HepG2 (cell line): ENCODE measurements around the gene CCN6. TPM values are rescaled to one million over a fixed set of nuclear protein-coding genes. Genes with fewer than 3 reads are reported as not detected.

ENCODE experiments used
- ATAC-seq: fragments of 200-7000 bp; cut with Tn5 transposase; 3 replicates; pipeline ENCODE4 v1.9.1; 2020; ENCODE audit warnings: mild to moderate bottlenecking, moderate library complexity
- BruUV-seq: library from RNA; stranded (reverse); fragments of 400-500 nt; replicated peaks from 2 replicates; lab custom pipeline; 2021; lab: Mats Ljungman, UMichigan
- CTCF ChIA-PET: fragments of 300-600 bp; formaldehyde crosslinking; extraction: SDS; loops from one replicate; lab custom pipeline; 2021; ENCODE audit warnings: low total read pairs, inconsistent platforms, low intra/inter-chr PET ratio; lab: Yijun Ruan, JAX
- POLR2A ChIA-PET: fragments of 350-600 bp; sonication (Branson Sonifier 250); formaldehyde crosslinking; loops from one replicate; lab custom pipeline; 2020; ENCODE audit warnings: antibody characterized with exemption, inconsistent platforms; lab: Yijun Ruan, JAX
- DNase-seq: peaks from one replicate; pipeline ENCODE4 v3.0.0-alpha.2; 2015; ENCODE audit warnings: low spot score
- FAIRE-seq: peaks from 3 replicates; lab custom pipeline; 2011; peaks lifted over from hg19 to GRCh38; lab: Jason Lieb, UNC
- H2AFZ ChIP-seq: one replicate; pipeline ENCODE4 v1.6.1; 2011; ENCODE audit warnings: low read length, inconsistent platforms
- H3K27ac ChIP-seq: fragments of 300-600 bp; 3 replicates; pipeline ENCODE4 v1.8.0; 2011; ENCODE audit warnings: mixed run types, mild to moderate bottlenecking, mixed read lengths, low read length, inconsistent platforms; ENCODE audit not compliant: insufficient read depth; ENCODE audit errors: extremely low read length
- H3K27me3 ChIP-seq, 2 experiments: fragments of 200-600 bp in 1 of 2; 2 replicates in 1 of 2; 3 replicates in 1 of 2; pipeline versions ENCODE4 v1.6.0 to v1.8.0; 2011; ENCODE audit warnings: low read length in 2 of 2, mild to moderate bottlenecking in 2 of 2, moderate library complexity in 2 of 2, inconsistent platforms in 1 of 2; ENCODE audit not compliant: insufficient read depth in 2 of 2, control insufficient read depth in 1 of 2
- H3K36me3 ChIP-seq, 2 experiments: fragments of 200-600 bp in 1 of 2; replicated peaks in 1 of 2; 2 replicates in 1 of 2; 3 replicates in 1 of 2; pipeline versions ENCODE4 v1.5.1 to v1.8.0; 2011; ENCODE audit warnings: low read length in 2 of 2, inconsistent platforms in 1 of 2; ENCODE audit not compliant: insufficient read depth in 2 of 2, control insufficient read depth in 1 of 2
- H3K4me1 ChIP-seq: 2 replicates; pipeline ENCODE4 v1.5.1; 2012; ENCODE audit warnings: low read length, inconsistent platforms; ENCODE audit not compliant: insufficient read depth
- H3K4me2 ChIP-seq: 2 replicates; pipeline ENCODE4 v1.6.0; 2011; ENCODE audit warnings: low read depth, low read length, inconsistent platforms
- H3K4me3 ChIP-seq, 3 experiments: fragments of 200-600 bp in 1 of 3; sonication (generic), shearing (Covaris generic) in 1 of 3; replicated peaks in 1 of 3; 2 replicates each; pipeline ENCODE4 v1.5.1; 2011 to 2016; ENCODE audit warnings: low read length in 3 of 3, inconsistent platforms in 2 of 3, low read depth in 2 of 3, mild to moderate bottlenecking in 2 of 3, control low read depth in 1 of 3, mixed read lengths in 1 of 3; ENCODE audit not compliant: insufficient read depth in 1 of 3
- H3K79me2 ChIP-seq: one replicate; pipeline ENCODE4 v1.6.1; 2011; ENCODE audit warnings: low read length, inconsistent platforms; ENCODE audit not compliant: insufficient read depth
- H3K9ac ChIP-seq: 2 replicates; pipeline ENCODE4 v1.6.0; 2011; ENCODE audit warnings: mild to moderate bottlenecking, low read depth, low read length, inconsistent platforms; ENCODE audit not compliant: insufficient read depth
- H3K9me3 ChIP-seq: 2 replicates; pipeline ENCODE4 v1.5.1; 2012; ENCODE audit warnings: mild to moderate bottlenecking, low read length
- H4K20me1 ChIP-seq: 2 replicates; pipeline ENCODE4 v1.6.0; 2011; ENCODE audit warnings: inconsistent platforms, mild to moderate bottlenecking, low read length, moderate library complexity; ENCODE audit not compliant: insufficient read depth
- BCL3 ChIP-seq: sonication (generic); formaldehyde crosslinking; IDR thresholded peaks from 2 replicates; pipeline ENCODE4 v1.5.1; 2020; ENCODE audit warnings: mild to moderate bottlenecking, missing genetic modification reagents, moderate library complexity
- DMAP1 ChIP-seq: IDR thresholded peaks from 2 replicates; pipeline ENCODE4 v1.6.1; 2016
- GABPB1 ChIP-seq: IDR thresholded peaks from 2 replicates; pipeline ENCODE4 v1.6.1; 2016; ENCODE audit warnings: mild to moderate bottlenecking, missing genetic modification reagents, moderate library complexity, missing compliant biosample characterization
- HMG20A ChIP-seq: IDR thresholded peaks from 2 replicates; pipeline ENCODE4 v1.6.1; 2016; ENCODE audit warnings: borderline replicate concordance
- KIAA2018 ChIP-seq: sonication (generic); formaldehyde crosslinking; IDR thresholded peaks from 2 replicates; pipeline ENCODE4 v1.5.0; 2020; ENCODE audit warnings: mild to moderate bottlenecking, missing genetic modification reagents, borderline replicate concordance
- NRL ChIP-seq: sonication (generic); formaldehyde crosslinking; IDR thresholded peaks from 2 replicates; pipeline ENCODE4 v1.5.0; 2020; ENCODE audit warnings: missing genetic modification reagents, mild to moderate bottlenecking, moderate library complexity, borderline replicate concordance
- POGK ChIP-seq: sonication (generic); formaldehyde crosslinking; conservative IDR thresholded peaks from 2 replicates; pipeline ENCODE4 v1.8.0; 2022; ENCODE audit warnings: mild to moderate bottlenecking, moderate library complexity, missing genetic modification reagents
- ZNF639 ChIP-seq: conservative IDR thresholded peaks from 2 replicates; pipeline ENCODE4 v1.6.1; 2018; ENCODE audit warnings: missing genetic modification reagents
- WGBS: methylation state at CpG from one replicate; pipeline ENCODE4 v1.1.6; 2017; ENCODE audit warnings: low lambda C conversion rate; 5-methylcytosine and 5-hydroxymethylcytosine counted together
- in situ Hi-C: cut with HindIII; loops from 2 replicates; pipeline ENCODE4 v1.10.0; 2017; ENCODE audit warnings: low pct_unique_long_range_greater_than_20kb; ENCODE audit not compliant: extremely low pct_ligation_motif_present
- intact Hi-C: fragments of 100-400 bp; cut with micrococcal nuclease; formaldehyde crosslinking; loops from one replicate; pipeline ENCODE4 v1.10.0; 2022; ENCODE audit not compliant: unreplicated experiment
- polyA plus RNA-seq, 8 experiments: library from polyadenylated mRNA; depleted of rRNA in 3 of 8; stranded (reverse) in 7 of 8; unstranded in 1 of 8; fragments of >200 nt; fragmentation: Illumina TruSeq in 4 of 8; extraction: Trizol in 4 of 8; gene quantifications; 2 replicates each; pipeline versions ENCODE4 v1.2.1 to v1.2.3, GENCODE V29; 2011 to 2016; ENCODE audit warnings: low read depth in 4 of 8, missing spikeins in 1 of 8, mixed read lengths in 1 of 8; ENCODE audit not compliant: insufficient read depth in 1 of 8
- total RNA-seq, 5 experiments: library from RNA; depleted of rRNA; stranded (reverse); fragments of >200 nt; fragmentation: Illumina TruSeq; extraction: Trizol; gene quantifications; 2 replicates each; pipeline ENCODE4 v1.2.3, GENCODE V29; 2016; ENCODE audit warnings: low read depth in 1 of 5

The CCN6 gene
- total and polyA plus RNA-seq, 2 of the 13 experiments (the other 11 are each of a cell fraction or from before 2014, with no cell fraction given) = not detected

- ChIA-PET CTCF (no interaction called here), POLR2A (interaction anchor here (0.6 to 1.4 kb wide), 4 partner anchors 11 to 481 kb away, joined by 3 to 8 read pairs (median 3); no protein-coding TSS in a partner anchor)
- Histone ChIP-seq H3K27ac (peak within 1 kb of the TSS; percentile 63), H2AFZ (peak within 1 kb of the TSS; percentile 99), H3K4me1 (peaks cover 10% of the 10 kb centered on the region), H4K20me1 (no peaks in the 10 kb centered on the region), H3K27me3 (no peaks in the 10 kb centered on the region; a peak in 1 of 5 replicates), H3K4me3 (peak within 1 kb of the TSS; percentile 75 to 97 (median 89)), H3K9ac (peak within 1 kb of the TSS; percentile 74), H3K9me3 (no peaks in the 10 kb centered on the region), H3K36me3 (no peaks in the 10 kb centered on the region; a peak in 1 of 5 replicates), H3K4me2 (peak within 1 kb of the TSS; percentile 80), H3K79me2 (no peaks in the 10 kb centered on the region)
- BruUV-seq = no TSS peak
- DNase-seq (peak; percentile 94), ATAC-seq (peak; percentile 96), FAIRE-seq (peak; percentile 93)
- intact Hi-C loops (loop anchor here (1.0 to 5.0 kb wide), 2 partner anchors 60 to 76 kb away; no protein-coding TSS in a partner anchor), in situ Hi-C loops (loop anchor here (5.0 kb wide), 1 partner anchor 75 kb away; no protein-coding TSS in a partner anchor)
- 2% methylated on average over 60 of the region's 60 CpGs for WGBS
- TF ChIP-seq ZNF639 (CRISPR knock-in tag) (0 out of 2 replicates have a peak, but pooled peaks have one; percentile 56), BCL3 (CRISPR knock-in tag) (peak; percentile 86; the same call in 1 of the 2 replicates), HMG20A (CRISPR knock-in tag) (no peak), DMAP1 (CRISPR knock-in tag) (peak; percentile 74), KIAA2018 (CRISPR knock-in tag) (0 out of 2 replicates have a peak, but pooled peaks have one; percentile 42), POGK (CRISPR knock-in tag) (peak; percentile 85), GABPB1 (CRISPR knock-in tag) (peak; percentile 79), NRL (CRISPR knock-in tag) (no peak)
These were observed 33.4 kb downstream of the CCN6 start, which contains the start of the genes FAM229B and TUBE1 for GRCh38 chr6:112087136-112087911. FAM229B (plus strand) TSS chr6:112087591; CDS start chr6:112099284, 11,693 bp downstream. TUBE1 (minus strand) TSS chr6:112087482; CDS start chr6:112087434, 48 bp downstream.
